ENCODE measurements around the gene OPN4.

Gene OPN4

DNA sequence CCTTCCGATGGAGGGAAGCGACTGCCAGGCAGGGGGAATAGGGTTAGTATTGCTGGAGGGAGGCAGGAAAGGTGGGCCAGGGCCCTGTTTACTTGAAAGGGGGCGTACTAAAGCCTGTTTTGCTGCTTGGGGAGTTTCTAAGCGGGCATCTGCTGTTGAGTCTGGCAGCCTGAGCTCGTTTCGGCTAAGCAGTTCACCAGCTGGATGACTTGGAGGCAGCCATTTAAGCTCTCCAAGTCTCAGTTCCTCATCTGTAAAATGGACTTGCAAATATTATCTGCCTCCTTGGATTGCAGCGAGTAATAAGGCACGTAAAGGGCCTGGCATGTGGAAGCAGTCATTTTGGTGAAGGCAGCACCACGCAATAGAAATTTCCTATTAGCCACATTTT lies 58.0 kb downstream of the OPN4 start:
- DNase-seq (ENCODE audit: low read depth, low spot score), result no peak
- H3K27ac ChIP-seq, result peak overlapping the region; percentile 76

DNA sequence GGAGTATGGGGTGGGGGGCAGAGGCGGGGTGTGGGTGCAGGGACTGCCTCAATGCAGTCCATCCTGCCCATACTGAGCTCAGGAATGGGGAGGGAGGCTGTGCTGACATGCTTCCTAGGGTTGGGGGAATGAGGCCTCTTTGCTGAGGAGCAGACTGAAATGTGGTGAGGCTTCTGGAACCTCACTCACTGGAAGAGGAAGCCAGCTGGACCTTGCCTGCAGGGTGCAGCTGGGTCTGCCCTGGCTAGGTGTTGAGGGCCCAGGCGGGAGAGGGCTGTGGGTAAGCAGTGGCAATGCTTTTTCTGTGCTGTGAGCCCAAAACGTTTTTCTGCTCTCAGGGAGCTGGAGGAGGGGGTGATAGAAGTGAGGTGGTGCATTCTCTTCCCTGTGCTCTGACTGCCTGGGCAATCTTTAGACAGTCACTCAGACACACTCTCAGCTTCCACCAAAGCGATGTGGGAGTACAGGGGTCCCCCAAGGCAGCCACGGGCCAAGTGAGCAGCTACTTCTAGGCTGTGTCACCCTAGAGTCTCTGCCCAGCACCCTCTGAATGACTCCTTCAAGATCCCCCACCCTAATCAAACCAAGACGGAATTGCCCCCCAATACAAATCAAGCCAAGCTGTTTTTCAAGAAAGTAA lies 60.9 kb downstream of the OPN4 start:
- DNase-seq (ENCODE audit: low read depth, low spot score), result no peak
- no peak overlapping the region for H3K27ac ChIP-seq

DNA sequence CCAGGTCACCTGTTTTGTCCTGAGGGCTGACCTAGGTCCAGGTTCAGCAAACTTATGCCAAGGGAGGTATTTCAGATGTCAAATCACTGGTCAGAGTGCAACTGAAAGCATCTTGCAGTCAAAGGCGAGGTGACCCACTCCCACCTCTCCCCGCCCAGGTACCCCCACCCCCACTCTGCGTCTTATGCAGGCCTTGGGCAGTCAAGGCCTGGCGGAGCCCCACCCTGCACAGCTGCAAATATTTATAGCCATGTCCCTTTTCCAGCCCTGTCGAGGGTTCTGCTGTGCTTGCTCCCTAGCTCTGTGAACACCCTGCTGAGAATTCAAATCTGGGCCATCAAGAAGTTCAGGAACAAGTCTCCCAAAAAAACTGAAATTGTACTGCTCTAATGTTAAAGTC lies 61.5 kb downstream of the OPN4 start:
- H3K27ac ChIP-seq, result no peak overlapping the region
- DNase-seq (ENCODE audit: low read depth, low spot score), result no peak

Measured in epithelial cell of prostate (primary cell).